A673 (cell line): ENCODE measurements around the gene SPO11.

Source experiments
- CTCF ChIP-seq: fragments of 300-800, 200-600 bp; sonication (generic); conservative IDR thresholded peaks from 2 replicates; pipeline ENCODE4 v1.5.1; 2017; ENCODE audit warnings: low read depth, mild to moderate bottlenecking, antibody characterized with exemption, low read length, moderate library complexity, mixed read lengths
- EZH2 ChIP-seq: fragments of 200-600 bp; sonication (generic); IDR thresholded peaks from 2 replicates; pipeline ENCODE4 v1.6.1; 2017; ENCODE audit warnings: borderline replicate concordance, low read depth, mild to moderate bottlenecking, mixed read lengths, antibody characterized with exemption, low read length; ENCODE audit not compliant: poor library complexity, severe bottlenecking

- TF ChIP-seq CTCF, result no peak
- no peak for TF ChIP-seq EZH2
Observed at GRCh38 chr20:57342829-57343228, 13.2 kb downstream of the SPO11 start.
